ENCODE measurements around the gene CDKAL1. TPM values are rescaled to one million over a fixed set of nuclear protein-coding genes. Genes with fewer than 3 reads are reported as not detected.

Gene CDKAL1
- total RNA-seq, 1 experiment from 2014 or later: 20.6 TPM

DNA sequence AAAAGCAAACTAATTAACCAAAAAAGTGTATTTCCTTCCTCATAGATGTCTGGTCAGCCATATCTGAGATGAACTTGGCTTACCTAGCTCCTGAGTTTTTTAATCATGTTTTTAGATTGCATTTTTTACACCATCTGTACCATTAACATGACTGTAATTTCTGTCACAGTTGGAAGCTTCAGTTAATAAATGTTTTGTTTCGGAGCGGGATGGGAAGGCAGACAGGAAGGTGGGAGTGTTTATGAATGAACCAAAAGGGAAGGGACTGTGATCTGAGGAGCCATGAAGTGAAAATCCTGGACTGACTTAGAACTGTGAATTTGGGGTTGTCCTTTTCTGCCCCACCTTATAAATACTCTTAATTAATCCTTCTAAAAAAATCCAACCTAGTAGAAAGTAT is 613.7 kb downstream of the CDKAL1 start:
- Mint-ChIP-seq H3K36me3 (no peaks in the 10 kb centered on the region), H3K9me3 (no peaks in the 10 kb centered on the region), H3K27me3 (ENCODE audit: low read depth) (no peaks in the 10 kb centered on the region), H3K4me3 (no peak overlapping the region), H3K27ac (no peak overlapping the region), H3K4me1 (peaks cover 22% of the 10 kb centered on the region)
- ATAC-seq (no peak), DNase-seq (ENCODE audit: low spot score) (no peak)
- ChIA-PET CTCF (no interaction called here), POLR2A (no interaction called here)
- TF ChIP-seq, protein P1, sequence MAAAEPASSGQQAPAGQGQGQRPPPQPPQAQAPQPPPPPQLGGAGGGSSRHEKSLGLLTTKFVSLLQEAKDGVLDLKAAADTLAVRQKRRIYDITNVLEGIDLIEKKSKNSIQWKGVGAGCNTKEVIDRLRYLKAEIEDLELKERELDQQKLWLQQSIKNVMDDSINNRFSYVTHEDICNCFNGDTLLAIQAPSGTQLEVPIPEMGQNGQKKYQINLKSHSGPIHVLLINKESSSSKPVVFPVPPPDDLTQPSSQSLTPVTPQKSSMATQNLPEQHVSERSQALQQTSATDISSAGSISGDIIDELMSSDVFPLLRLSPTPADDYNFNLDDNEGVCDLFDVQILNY (CRISPR knock-in tag; IDR thresholded peaks at IDR 0.05): no peak
- no peak for TF ChIP-seq RORB (CRISPR knock-in tag; IDR thresholded peaks at IDR 0.05)
- TF ChIP-seq PRRX2 (CRISPR knock-in tag; IDR thresholded peaks at IDR 0.05): no peak
- no peak for TF ChIP-seq ZNF121 (CRISPR knock-in tag; IDR thresholded peaks at IDR 0.05)
- TF ChIP-seq SP1 (CRISPR knock-in tag; conservative IDR thresholded peaks at IDR 0.05): no peak
- TF ChIP-seq ELF4 (CRISPR knock-in tag; IDR thresholded peaks at IDR 0.05; ENCODE audit: low read depth): no peak
- TF ChIP-seq SOX15 (CRISPR knock-in tag; IDR thresholded peaks at IDR 0.05): no peak
- no peak for TF ChIP-seq CREM (CRISPR knock-in tag; IDR thresholded peaks at IDR 0.05)
- TF ChIP-seq, protein P2, sequence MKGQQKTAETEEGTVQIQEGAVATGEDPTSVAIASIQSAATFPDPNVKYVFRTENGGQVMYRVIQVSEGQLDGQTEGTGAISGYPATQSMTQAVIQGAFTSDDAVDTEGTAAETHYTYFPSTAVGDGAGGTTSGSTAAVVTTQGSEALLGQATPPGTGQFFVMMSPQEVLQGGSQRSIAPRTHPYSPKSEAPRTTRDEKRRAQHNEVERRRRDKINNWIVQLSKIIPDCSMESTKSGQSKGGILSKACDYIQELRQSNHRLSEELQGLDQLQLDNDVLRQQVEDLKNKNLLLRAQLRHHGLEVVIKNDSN (CRISPR knock-in tag; IDR thresholded peaks at IDR 0.05): no peak
- TF ChIP-seq OVOL2 (CRISPR knock-in tag; IDR thresholded peaks at IDR 0.05; ENCODE audit: borderline replicate concordance): no peak
- TF ChIP-seq, protein P3, sequence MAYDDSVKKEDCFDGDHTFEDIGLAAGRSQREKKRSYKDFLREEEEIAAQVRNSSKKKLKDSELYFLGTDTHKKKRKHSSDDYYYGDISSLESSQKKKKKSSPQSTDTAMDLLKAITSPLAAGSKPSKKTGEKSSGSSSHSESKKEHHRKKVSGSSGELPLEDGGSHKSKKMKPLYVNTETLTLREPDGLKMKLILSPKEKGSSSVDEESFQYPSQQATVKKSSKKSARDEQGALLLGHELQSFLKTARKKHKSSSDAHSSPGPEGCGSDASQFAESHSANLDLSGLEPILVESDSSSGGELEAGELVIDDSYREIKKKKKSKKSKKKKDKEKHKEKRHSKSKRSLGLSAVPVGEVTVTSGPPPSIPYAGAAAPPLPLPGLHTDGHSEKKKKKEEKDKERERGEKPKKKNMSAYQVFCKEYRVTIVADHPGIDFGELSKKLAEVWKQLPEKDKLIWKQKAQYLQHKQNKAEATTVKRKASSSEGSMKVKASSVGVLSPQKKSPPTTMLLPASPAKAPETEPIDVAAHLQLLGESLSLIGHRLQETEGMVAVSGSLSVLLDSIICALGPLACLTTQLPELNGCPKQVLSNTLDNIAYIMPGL (CRISPR knock-in tag; IDR thresholded peaks at IDR 0.05): no peak
- TF ChIP-seq NFE2L1 (CRISPR knock-in tag; IDR thresholded peaks at IDR 0.05): no peak
- TF ChIP-seq, protein P4, sequence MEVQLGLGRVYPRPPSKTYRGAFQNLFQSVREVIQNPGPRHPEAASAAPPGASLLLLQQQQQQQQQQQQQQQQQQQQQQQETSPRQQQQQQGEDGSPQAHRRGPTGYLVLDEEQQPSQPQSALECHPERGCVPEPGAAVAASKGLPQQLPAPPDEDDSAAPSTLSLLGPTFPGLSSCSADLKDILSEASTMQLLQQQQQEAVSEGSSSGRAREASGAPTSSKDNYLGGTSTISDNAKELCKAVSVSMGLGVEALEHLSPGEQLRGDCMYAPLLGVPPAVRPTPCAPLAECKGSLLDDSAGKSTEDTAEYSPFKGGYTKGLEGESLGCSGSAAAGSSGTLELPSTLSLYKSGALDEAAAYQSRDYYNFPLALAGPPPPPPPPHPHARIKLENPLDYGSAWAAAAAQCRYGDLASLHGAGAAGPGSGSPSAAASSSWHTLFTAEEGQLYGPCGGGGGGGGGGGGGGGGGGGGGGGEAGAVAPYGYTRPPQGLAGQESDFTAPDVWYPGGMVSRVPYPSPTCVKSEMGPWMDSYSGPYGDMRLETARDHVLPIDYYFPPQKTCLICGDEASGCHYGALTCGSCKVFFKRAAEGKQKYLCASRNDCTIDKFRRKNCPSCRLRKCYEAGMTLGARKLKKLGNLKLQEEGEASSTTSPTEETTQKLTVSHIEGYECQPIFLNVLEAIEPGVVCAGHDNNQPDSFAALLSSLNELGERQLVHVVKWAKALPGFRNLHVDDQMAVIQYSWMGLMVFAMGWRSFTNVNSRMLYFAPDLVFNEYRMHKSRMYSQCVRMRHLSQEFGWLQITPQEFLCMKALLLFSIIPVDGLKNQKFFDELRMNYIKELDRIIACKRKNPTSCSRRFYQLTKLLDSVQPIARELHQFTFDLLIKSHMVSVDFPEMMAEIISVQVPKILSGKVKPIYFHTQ (CRISPR knock-in tag; IDR thresholded peaks at IDR 0.05): no peak
- TF ChIP-seq TCF7 (CRISPR knock-in tag; IDR thresholded peaks at IDR 0.05; ENCODE audit: low read depth): no peak
- TF ChIP-seq, protein P5, sequence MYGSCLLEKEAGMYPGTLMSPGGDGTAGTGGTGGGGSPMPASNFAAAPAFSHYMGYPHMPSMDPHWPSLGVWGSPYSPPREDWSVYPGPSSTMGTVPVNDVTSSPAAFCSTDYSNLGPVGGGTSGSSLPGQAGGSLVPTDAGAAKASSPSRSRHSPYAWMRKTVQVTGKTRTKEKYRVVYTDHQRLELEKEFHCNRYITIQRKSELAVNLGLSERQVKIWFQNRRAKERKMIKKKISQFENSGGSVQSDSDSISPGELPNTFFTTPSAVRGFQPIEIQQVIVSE (CRISPR knock-in tag; IDR thresholded peaks at IDR 0.05; ENCODE audit: borderline replicate concordance): no peak
- no peak for TF ChIP-seq ETV6 (CRISPR knock-in tag; IDR thresholded peaks at IDR 0.05)
- TF ChIP-seq ATF1 (CRISPR knock-in tag; IDR thresholded peaks at IDR 0.05): no peak
- TF ChIP-seq RELA (CRISPR knock-in tag; IDR thresholded peaks at IDR 0.05; ENCODE audit: borderline replicate concordance): no peak
- TF ChIP-seq, protein P6, sequence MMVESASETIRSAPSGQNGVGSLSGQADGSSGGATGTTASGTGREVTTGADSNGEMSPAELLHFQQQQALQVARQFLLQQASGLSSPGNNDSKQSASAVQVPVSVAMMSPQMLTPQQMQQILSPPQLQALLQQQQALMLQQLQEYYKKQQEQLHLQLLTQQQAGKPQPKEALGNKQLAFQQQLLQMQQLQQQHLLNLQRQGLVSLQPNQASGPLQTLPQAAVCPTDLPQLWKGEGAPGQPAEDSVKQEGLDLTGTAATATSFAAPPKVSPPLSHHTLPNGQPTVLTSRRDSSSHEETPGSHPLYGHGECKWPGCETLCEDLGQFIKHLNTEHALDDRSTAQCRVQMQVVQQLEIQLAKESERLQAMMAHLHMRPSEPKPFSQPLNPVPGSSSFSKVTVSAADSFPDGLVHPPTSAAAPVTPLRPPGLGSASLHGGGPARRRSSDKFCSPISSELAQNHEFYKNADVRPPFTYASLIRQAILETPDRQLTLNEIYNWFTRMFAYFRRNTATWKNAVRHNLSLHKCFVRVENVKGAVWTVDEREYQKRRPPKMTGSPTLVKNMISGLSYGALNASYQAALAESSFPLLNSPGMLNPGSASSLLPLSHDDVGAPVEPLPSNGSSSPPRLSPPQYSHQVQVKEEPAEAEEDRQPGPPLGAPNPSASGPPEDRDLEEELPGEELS (CRISPR knock-in tag; IDR thresholded peaks at IDR 0.05): no peak
